Uterus (tissue), 4 donors: ENCODE measurements around the gene TMEM81. TPM values are rescaled to one million over a fixed set of nuclear protein-coding genes. Genes with fewer than 3 reads are reported as not detected.

Experiments
- DNase-seq, 2 donors: peaks; one replicate each; pipeline ENCODE4 v3.0.0-alpha.2; 2019 to 2020
- H3K27ac ChIP-seq, 2 donors: fragments of 200-600 bp; sonication (generic); 1 replicate in 1 of 2; 2 replicates in 1 of 2; pipeline ENCODE4 v1.5.1; 2016 to 2018
- H3K27me3 ChIP-seq, 2 donors: fragments of 200-600 bp; sonication (generic); one replicate each; pipeline ENCODE4 v1.5.1; 2018 to 2019; ENCODE audit warnings: control low read depth in 1 of 2
- H3K36me3 ChIP-seq, 2 donors: fragments of 200-600 bp; sonication (generic); one replicate each; pipeline ENCODE4 v1.5.1; 2019; ENCODE audit warnings: control low read depth in 1 of 2
- H3K4me1 ChIP-seq, 2 donors: fragments of 200-600 bp; sonication (generic); one replicate each; pipeline ENCODE4 v1.5.1; 2018 to 2019; ENCODE audit warnings: control low read depth in 1 of 2
- H3K4me3 ChIP-seq, 2 donors: fragments of 200-600 bp; sonication (generic); 1 replicate in 1 of 2; 2 replicates in 1 of 2; pipeline ENCODE4 v1.5.1; 2018 to 2019; ENCODE audit warnings: mild to moderate bottlenecking in 1 of 2
- H3K9me3 ChIP-seq, 2 donors: fragments of 200-600 bp; sonication (generic); one replicate each; pipeline ENCODE4 v1.5.1; 2019; ENCODE audit warnings: control low read depth in 1 of 2
- POLR2A ChIP-seq, 2 donors: fragments of 450-650 bp; IDR thresholded peaks; one replicate each; pipeline ENCODE4 v1.6.1; 2016; ENCODE audit warnings: antibody characterized with exemption in 2 of 2, mild to moderate bottlenecking in 1 of 2, moderate library complexity in 1 of 2
- intact Hi-C: fragments of 100-400 bp; cut with DNase I; formaldehyde crosslinking; loops from one replicate; pipeline ENCODE4 v1.15.1; 2023; ENCODE audit warnings: low total_unique reads
- total RNA-seq, 4 donors: library from RNA; depleted of rRNA in 3 of 4; stranded (reverse); fragments of >200 nt in 3 of 4; gene quantifications; one replicate each; pipeline versions ENCODE4 v1.1.0 to v1.2.4, GENCODE V29; 2014 to 2023
- TF ChIP-seq, protein P1 (sequence below), 4 experiments: fragments of 200-600 bp in 2 of 4; fragments of 450-650 bp in 2 of 4; sonication (generic) in 2 of 4; IDR thresholded peaks; one replicate each; pipeline ENCODE4 v1.5.1; 2016 to 2019; ENCODE audit warnings: antibody characterized with exemption in 4 of 4, mild to moderate bottlenecking in 2 of 4, moderate library complexity in 1 of 4
- donor health status: DM: yes; HTN: yes; CAD: no.

The TMEM81 gene
- total RNA-seq, 4 donors from 2014 or later, result 0.26 to 3.3 (median 1.7) TPM; not detected in 1

GRCh38 chr1:205065666-205066065 lies 18.6 kb downstream of the TMEM81 start:
- no peaks in the 10 kb centered on the region for H3K4me1 ChIP-seq
- TF ChIP-seq, protein P1, sequence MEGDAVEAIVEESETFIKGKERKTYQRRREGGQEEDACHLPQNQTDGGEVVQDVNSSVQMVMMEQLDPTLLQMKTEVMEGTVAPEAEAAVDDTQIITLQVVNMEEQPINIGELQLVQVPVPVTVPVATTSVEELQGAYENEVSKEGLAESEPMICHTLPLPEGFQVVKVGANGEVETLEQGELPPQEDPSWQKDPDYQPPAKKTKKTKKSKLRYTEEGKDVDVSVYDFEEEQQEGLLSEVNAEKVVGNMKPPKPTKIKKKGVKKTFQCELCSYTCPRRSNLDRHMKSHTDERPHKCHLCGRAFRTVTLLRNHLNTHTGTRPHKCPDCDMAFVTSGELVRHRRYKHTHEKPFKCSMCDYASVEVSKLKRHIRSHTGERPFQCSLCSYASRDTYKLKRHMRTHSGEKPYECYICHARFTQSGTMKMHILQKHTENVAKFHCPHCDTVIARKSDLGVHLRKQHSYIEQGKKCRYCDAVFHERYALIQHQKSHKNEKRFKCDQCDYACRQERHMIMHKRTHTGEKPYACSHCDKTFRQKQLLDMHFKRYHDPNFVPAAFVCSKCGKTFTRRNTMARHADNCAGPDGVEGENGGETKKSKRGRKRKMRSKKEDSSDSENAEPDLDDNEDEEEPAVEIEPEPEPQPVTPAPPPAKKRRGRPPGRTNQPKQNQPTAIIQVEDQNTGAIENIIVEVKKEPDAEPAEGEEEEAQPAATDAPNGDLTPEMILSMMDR (IDR thresholded peaks at IDR 0.05), result no peak
- TF ChIP-seq POLR2A (IDR thresholded peaks at IDR 0.05), result no peak

GRCh38 chr1:205064741-205065316 lies 19.4 kb downstream of the TMEM81 start:
- Histone ChIP-seq H3K4me1 (no peaks in the 10 kb centered on the region), H3K9me3 (no peaks in the 10 kb centered on the region), H3K27me3 (no peaks in the 10 kb centered on the region), H3K4me3 (no peak overlapping the region), H3K27ac (no peak overlapping the region), H3K36me3 (no peaks in the 10 kb centered on the region)
- intact Hi-C loops, result no loop called here
- TF ChIP-seq, protein P1 (IDR thresholded peaks at IDR 0.05), result no peak
- TF ChIP-seq POLR2A (IDR thresholded peaks at IDR 0.05), result no peak
- no peak for DNase-seq

More at GRCh38 chr1:205065666-205066065, 18.6 kb downstream of the TMEM81 start:
- intact Hi-C loops, result no loop called here
- Histone ChIP-seq H3K4me3 (no peak overlapping the region), H3K36me3 (no peaks in the 10 kb centered on the region), H3K27ac (no peak overlapping the region), H3K9me3 (no peaks in the 10 kb centered on the region), H3K27me3 (no peaks in the 10 kb centered on the region)
- DNase-seq, result no peak

DNA sequence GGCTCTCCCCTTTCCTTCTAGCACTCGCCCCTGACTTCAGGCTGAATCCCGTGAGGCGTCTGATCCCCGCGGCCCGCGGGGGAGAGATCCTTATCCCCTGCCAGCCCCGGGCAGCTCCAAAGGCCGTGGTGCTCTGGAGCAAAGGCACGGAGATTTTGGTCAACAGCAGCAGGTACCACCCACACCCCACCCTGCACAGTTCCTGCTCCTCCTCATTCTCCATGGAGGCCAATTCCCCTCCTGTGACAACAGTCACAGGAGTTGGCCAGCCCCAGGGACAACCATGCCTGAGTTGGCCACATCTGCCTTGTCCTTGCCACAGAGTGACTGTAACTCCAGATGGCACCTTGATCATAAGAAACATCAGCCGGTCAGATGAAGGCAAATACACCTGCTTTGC lies 20.0 kb downstream of the TMEM81 start:
- Histone ChIP-seq H3K27me3 (no peaks in the 10 kb centered on the region), H3K9me3 (no peaks in the 10 kb centered on the region), H3K27ac (no peak overlapping the region), H3K36me3 (no peaks in the 10 kb centered on the region), H3K4me3 (no peak overlapping the region), H3K4me1 (no peaks in the 10 kb centered on the region)
- no peak for TF ChIP-seq POLR2A (IDR thresholded peaks at IDR 0.05)
- TF ChIP-seq, protein P1 (IDR thresholded peaks at IDR 0.05), result no peak
- no peak for DNase-seq
- intact Hi-C loops, result no loop called here

GRCh38 chr1:205062895-205063294 lies 21.4 kb downstream of the TMEM81 start:
- Histone ChIP-seq H3K4me3 (no peak overlapping the region), H3K9me3 (no peaks in the 10 kb centered on the region), H3K36me3 (no peaks in the 10 kb centered on the region), H3K4me1 (no peaks in the 10 kb centered on the region), H3K27me3 (no peaks in the 10 kb centered on the region), H3K27ac (no peak overlapping the region)
- TF ChIP-seq, protein P1 (IDR thresholded peaks at IDR 0.05), result no peak
- no peak for TF ChIP-seq POLR2A (IDR thresholded peaks at IDR 0.05)
- intact Hi-C loops, result no loop called here
- DNase-seq, result no peak

- no peak overlapping the region for H3K27ac ChIP-seq
Measured at GRCh38 chr1:205062319-205062718, 21.9 kb downstream of the TMEM81 start.

More at GRCh38 chr1:205062319-205062718, 21.9 kb downstream of the TMEM81 start:
- TF ChIP-seq, protein P1 (IDR thresholded peaks at IDR 0.05), result no peak
- no peak overlapping the region for H3K4me3 ChIP-seq
- H3K36me3 ChIP-seq, result no peaks in the 10 kb centered on the region
- DNase-seq, result no peak
- H3K9me3 ChIP-seq, result no peaks in the 10 kb centered on the region
- no peaks in the 10 kb centered on the region for H3K4me1 ChIP-seq
- intact Hi-C loops, result no loop called here
- no peaks in the 10 kb centered on the region for H3K27me3 ChIP-seq
